Measurements from ENCODE around the gene MPV17. TPM values are rescaled to one million over a fixed set of nuclear protein-coding genes. Genes with fewer than 3 reads are reported as not detected.

MPV17 gene
- total and polyA plus RNA-seq, 10 donors: 58.0 to 101 (median 80.3) TPM

DNA sequence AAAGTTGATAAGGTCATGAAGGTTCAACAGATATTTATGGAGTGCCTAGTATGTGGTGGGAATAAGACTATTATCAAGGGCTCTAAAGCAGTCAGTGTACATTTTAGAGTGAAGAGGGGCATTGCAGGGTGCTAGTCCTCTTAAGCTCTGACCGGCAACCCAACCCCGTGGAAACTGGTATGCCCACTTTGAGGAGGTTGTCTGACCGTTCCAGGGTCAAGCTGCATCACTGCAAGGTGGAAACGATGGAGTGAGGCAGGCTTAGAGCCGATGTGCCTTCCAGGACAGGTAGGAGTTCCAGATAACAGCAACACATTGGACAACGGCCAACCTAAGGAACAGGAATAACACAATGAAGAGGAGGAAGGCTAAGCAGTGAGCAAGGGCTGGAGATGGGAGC lies 13.2 kb downstream of the MPV17 start:
- Histone ChIP-seq H3K27me3 (replicated peaks in 1 of 7) (peaks cover 3 to 42% (median 32%) of the 10 kb centered on the region in 7 donors), H3K4me1 (peaks cover 0 to 28% (median 22%) of the 10 kb centered on the region in 6 donors), H3K9me3 (no peaks in the 10 kb centered on the region), H3K27ac (no peak overlapping the region), H3K36me3 (peaks cover 0 to 55% (median 21%) of the 10 kb centered on the region in 6 donors), H3K4me3 (no peak overlapping the region)
- 91 to 98% (median 95%) methylated on average over 6 of the region's 6 CpGs for WGBS, 5 donors
- intact Hi-C loops (cut with DNase I; ENCODE audit: low total_unique reads): no loop called here
- no peak for TF ChIP-seq POLR2A (IDR thresholded peaks at IDR 0.05)
- TF ChIP-seq POLR2AphosphoS5 (IDR thresholded peaks at IDR 0.05): no peak
- TF ChIP-seq, protein P1, sequence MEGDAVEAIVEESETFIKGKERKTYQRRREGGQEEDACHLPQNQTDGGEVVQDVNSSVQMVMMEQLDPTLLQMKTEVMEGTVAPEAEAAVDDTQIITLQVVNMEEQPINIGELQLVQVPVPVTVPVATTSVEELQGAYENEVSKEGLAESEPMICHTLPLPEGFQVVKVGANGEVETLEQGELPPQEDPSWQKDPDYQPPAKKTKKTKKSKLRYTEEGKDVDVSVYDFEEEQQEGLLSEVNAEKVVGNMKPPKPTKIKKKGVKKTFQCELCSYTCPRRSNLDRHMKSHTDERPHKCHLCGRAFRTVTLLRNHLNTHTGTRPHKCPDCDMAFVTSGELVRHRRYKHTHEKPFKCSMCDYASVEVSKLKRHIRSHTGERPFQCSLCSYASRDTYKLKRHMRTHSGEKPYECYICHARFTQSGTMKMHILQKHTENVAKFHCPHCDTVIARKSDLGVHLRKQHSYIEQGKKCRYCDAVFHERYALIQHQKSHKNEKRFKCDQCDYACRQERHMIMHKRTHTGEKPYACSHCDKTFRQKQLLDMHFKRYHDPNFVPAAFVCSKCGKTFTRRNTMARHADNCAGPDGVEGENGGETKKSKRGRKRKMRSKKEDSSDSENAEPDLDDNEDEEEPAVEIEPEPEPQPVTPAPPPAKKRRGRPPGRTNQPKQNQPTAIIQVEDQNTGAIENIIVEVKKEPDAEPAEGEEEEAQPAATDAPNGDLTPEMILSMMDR (IDR thresholded peaks at IDR 0.05 in 8 of 11, conservative IDR thresholded peaks at IDR 0.05 in 3 of 11): no peak
- peak; percentile 27 for DNase-seq

DNA sequence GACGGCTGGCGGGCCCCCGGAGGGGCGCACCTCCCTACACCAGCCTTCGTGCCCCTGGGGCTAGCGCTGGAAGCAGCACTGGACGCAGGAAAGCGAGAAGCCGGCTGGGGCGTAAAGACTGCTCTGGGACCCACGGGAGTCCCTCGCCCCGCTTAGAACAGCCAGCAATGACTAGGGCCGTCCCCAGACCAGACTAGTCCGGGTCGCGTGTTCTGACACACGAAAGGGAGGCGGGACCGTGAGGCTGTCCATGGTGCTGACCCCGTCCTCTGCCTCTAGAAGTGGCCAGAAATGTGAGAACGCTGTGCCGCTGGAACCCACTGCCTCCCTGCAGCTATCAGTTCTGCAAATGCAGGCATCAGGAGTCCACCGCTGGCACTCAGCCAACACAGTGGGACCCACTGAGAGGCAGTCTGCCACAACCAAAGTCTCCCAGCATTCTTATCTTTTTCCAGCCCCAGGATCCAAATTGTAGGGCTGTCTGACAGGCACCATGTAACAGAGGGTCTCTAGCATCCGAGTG lies 14.5 kb downstream of the MPV17 start, which contains the start of gene UCN:
Gene UCN, minus strand, starts transcription at position 87 of the 523 bp plus-strand sequence. CDS start 550 bp downstream, outside the sequence.
- intact Hi-C loops (cut with DNase I; ENCODE audit: low total_unique reads): no loop called here
- Histone ChIP-seq H3K36me3 (peaks cover 0 to 55% (median 21%) of the 10 kb centered on the region in 6 donors), H3K4me3 (peak within 1 kb of the TSS in 1 of 8 donors; percentile 59), H3K4me1 (peaks cover 0 to 30% (median 22%) of the 10 kb centered on the region in 6 donors), H3K27me3 (replicated peaks in 1 of 7) (peaks cover 3 to 42% (median 32%) of the 10 kb centered on the region in 7 donors), H3K9me3 (no peaks in the 10 kb centered on the region), H3K27ac (no peak within 1 kb of the TSS)
- DNase-seq: peak; percentile 62
- 65 to 78% (median 67%) methylated on average over 20 to 25 of the region's 25 CpGs for WGBS, 5 donors
- TF ChIP-seq POLR2AphosphoS5 (IDR thresholded peaks at IDR 0.05) (no peak), POLR2A (IDR thresholded peaks at IDR 0.05) (no peak)
- TF ChIP-seq, protein P1 (IDR thresholded peaks at IDR 0.05 in 8 of 11, conservative IDR thresholded peaks at IDR 0.05 in 3 of 11): no peak

DNA sequence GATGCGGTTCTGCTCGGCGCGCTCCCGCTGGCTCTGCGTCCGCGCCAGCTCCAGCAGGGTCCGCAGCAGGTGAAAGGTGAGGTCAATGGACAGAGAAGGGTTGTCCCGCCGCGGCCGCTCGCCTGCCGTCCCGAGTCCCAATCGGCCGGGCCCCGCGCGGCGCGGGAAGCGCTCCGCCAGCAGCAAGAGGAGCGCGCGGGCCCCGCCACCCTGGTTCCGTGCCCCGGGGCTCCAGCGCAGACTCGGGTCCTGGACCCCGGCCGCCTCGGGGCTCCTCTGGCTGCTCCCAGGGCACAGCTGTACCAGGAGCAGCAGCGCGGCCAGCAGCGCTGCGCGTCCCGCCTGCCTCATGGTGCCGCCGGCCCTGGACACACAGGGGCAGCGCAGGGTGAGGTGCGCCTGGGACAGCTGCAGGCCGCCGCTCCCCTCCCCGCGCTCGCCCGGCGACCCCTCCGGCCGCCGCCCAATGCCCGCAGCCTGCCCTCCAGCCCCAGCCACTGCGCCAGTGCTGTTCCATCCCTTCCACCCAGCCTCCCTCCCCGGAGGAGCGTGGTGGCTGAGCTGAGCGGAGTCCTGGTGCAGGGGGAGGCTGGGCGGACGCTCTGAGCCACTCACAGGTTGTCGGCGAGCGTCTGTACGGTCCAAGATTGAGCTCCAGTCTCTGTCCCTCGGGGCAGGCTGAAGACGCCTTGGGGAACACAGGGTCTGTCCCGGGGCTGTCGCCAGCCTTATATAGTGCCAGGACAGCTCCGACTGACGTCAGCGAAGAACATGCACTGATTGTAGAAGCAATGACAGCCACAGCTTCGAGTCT lies 15.1 kb downstream of the MPV17 start:
- Histone ChIP-seq H3K27ac (no peak overlapping the region), H3K27me3 (replicated peaks in 1 of 7) (peaks cover 3 to 42% (median 32%) of the 10 kb centered on the region in 7 donors), H3K9me3 (no peaks in the 10 kb centered on the region), H3K4me3 (peak overlapping the region in 1 of 8 donors; percentile 59), H3K36me3 (peaks cover 0 to 49% (median 21%) of the 10 kb centered on the region in 6 donors), H3K4me1 (peaks cover 2 to 36% (median 25%) of the 10 kb centered on the region in 6 donors)
- peak in 2 of 3 donors; percentile 11 to 48 for TF ChIP-seq POLR2AphosphoS5 (IDR thresholded peaks at IDR 0.05)
- TF ChIP-seq, protein P1 (IDR thresholded peaks at IDR 0.05 in 8 of 11, conservative IDR thresholded peaks at IDR 0.05 in 3 of 11): no peak
- no peak for TF ChIP-seq POLR2A (IDR thresholded peaks at IDR 0.05)
- intact Hi-C loops (cut with DNase I; ENCODE audit: low total_unique reads): no loop called here
- WGBS, 5 donors: 13 to 42% (median 27%) methylated on average over 34 to 75 of the region's 75 CpGs
- peak; percentile 66 for DNase-seq

DNA sequence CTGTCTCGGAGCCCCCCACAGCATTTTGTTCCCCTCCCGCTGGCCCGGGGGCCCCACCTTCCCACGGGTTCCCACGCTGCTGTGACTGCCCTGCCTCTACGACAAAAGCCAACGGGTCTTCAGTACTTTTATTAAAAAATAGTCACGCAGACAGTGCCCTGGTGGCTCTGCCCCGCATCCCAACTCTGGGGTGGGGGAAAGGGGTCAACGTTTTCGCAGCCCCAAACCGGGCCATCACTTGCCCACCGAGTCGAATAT lies 15.7 kb downstream of the MPV17 start:
- peaks cover 3 to 42% (median 32%) of the 10 kb centered on the region in 7 donors for H3K27me3 ChIP-seq (replicated peaks in 1 of 7)
- WGBS, 5 donors: 12 to 16% (median 12%) methylated on average over 9 to 14 of the region's 14 CpGs

More for the DNA sequence above, 15.7 kb downstream of the MPV17 start:
- peaks cover 0 to 43% (median 20%) of the 10 kb centered on the region in 6 donors for H3K36me3 ChIP-seq
- TF ChIP-seq POLR2AphosphoS5 (IDR thresholded peaks at IDR 0.05): no peak
- H3K27ac ChIP-seq: no peak overlapping the region
- H3K4me3 ChIP-seq: peak overlapping the region in 3 of 8 donors; percentile 9 to 59 (median 15)
- H3K9me3 ChIP-seq: no peaks in the 10 kb centered on the region
- H3K4me1 ChIP-seq: peaks cover 2 to 39% (median 25%) of the 10 kb centered on the region in 6 donors
- intact Hi-C loops (cut with DNase I; ENCODE audit: low total_unique reads): no loop called here
- DNase-seq: no peak

All from spleen (tissue), 11 donors.